Astrocyte of the spinal cord (primary cell): ENCODE measurements around the gene ADGRF1.

Experiments
- DNase-seq: peaks from one replicate; pipeline ENCODE4 v3.0.0; 2011; ENCODE audit warnings: low read depth, low spot score
- H3K4me3 ChIP-seq: 2 replicates; pipeline ENCODE4 v1.5.1; 2011; ENCODE audit warnings: low read depth, mild to moderate bottlenecking, low read length, moderate library complexity
- in situ Hi-C: cut with HindIII; loops from 2 replicates; pipeline ENCODE4 v1.10.0; 2017; ENCODE audit warnings: low sequenced_read_pairs
- TF ChIP-seq, protein P1 (sequence below): IDR thresholded peaks from 2 replicates; pipeline ENCODE4 v1.5.1; 2012; ENCODE audit warnings: low read depth, mild to moderate bottlenecking, low read length, inconsistent platforms

Gene ADGRF1

DNA sequence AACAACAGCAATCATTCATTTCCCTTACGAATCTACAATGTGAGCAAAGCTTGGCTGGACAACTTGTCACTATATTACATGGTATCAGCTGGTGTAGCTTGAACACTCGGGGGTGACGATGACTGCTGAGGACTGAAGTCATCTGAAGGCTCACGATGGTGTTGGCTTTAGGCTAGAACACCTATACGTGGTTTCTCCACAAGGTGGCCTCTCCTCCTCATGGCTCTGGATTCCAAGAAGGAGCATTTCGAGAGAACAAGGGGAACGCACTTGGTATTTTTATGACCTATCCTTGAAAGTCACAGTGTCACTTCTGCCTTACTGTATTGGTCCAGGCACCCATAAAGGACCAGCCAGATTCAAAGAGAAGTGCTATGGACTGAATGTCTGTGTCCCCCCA, 37.5 kb upstream of the ADGRF1 start:
- no peak overlapping the region for H3K4me3 ChIP-seq
- TF ChIP-seq, protein P1, sequence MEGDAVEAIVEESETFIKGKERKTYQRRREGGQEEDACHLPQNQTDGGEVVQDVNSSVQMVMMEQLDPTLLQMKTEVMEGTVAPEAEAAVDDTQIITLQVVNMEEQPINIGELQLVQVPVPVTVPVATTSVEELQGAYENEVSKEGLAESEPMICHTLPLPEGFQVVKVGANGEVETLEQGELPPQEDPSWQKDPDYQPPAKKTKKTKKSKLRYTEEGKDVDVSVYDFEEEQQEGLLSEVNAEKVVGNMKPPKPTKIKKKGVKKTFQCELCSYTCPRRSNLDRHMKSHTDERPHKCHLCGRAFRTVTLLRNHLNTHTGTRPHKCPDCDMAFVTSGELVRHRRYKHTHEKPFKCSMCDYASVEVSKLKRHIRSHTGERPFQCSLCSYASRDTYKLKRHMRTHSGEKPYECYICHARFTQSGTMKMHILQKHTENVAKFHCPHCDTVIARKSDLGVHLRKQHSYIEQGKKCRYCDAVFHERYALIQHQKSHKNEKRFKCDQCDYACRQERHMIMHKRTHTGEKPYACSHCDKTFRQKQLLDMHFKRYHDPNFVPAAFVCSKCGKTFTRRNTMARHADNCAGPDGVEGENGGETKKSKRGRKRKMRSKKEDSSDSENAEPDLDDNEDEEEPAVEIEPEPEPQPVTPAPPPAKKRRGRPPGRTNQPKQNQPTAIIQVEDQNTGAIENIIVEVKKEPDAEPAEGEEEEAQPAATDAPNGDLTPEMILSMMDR, result no peak
- DNase-seq, result no peak
- in situ Hi-C loops, result no loop called here

DNA sequence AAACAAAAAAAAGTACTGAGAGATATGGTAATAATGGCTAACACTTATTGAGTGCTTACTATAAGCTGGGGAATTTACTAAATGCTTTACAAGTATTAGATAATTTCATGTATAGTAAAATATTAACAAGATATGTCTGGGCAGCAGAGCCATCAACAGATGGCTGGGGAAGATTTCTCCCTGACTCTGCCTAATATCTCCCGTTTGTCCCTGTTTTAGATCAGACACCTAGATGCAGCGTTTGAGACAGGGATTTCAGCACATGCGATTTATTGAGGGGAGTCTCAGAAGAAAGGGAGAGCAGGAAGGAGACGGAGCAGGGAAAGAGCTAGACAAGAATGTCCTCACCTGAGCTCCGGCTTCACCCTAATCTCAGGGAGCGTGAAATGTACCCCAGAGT, 36.9 kb upstream of the ADGRF1 start:
- in situ Hi-C loops, result no loop called here
- H3K4me3 ChIP-seq, result no peak overlapping the region
- DNase-seq, result no peak
- TF ChIP-seq, protein P1, result no peak

DNA sequence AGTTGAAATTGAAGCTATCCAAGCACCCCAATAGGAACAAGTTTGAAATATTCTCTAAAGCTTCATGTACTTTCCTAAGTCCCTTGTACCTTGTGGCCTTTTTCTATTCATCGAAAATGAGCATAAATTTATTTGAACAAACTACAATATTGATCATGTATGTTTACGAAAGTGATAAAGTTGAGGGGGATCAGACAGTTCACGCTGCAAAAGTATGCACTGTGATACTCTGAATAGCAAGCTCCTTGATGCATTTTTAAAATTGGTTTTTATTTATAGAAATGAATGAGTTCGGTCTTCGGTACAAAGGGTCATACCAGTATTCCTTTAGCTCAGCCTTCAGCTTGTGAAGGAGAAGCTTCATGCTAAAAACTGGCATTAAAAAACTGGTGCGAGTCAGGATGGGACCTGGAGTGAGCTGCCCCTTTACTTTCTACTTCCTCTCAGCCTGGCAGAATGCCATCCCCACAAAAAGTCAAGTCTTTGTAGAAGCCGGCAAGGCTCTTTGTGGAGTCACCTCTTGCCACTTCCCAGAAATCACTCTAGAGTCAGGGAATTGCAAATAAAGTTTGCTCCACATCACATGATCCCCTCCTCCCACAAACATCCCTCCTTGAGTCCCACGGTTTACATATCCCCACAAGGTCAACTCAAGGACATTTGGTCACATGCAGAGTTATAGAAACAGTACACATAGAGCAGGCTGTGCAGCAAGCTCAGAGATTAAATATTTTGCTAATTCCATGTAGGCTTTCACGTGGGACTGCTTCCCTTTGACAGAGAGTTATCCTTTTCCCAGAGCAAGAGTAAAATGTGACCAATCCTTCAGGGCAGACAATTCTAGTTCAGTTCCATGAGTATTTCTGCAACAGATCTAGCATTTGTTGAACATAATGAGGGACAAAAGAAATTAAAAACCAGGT, 34.6 kb upstream of the ADGRF1 start:
- in situ Hi-C loops, result no loop called here
- peak; percentile 66 for DNase-seq
- H3K4me3 ChIP-seq, result no peak overlapping the region
- TF ChIP-seq, protein P1, result no peak

DNA sequence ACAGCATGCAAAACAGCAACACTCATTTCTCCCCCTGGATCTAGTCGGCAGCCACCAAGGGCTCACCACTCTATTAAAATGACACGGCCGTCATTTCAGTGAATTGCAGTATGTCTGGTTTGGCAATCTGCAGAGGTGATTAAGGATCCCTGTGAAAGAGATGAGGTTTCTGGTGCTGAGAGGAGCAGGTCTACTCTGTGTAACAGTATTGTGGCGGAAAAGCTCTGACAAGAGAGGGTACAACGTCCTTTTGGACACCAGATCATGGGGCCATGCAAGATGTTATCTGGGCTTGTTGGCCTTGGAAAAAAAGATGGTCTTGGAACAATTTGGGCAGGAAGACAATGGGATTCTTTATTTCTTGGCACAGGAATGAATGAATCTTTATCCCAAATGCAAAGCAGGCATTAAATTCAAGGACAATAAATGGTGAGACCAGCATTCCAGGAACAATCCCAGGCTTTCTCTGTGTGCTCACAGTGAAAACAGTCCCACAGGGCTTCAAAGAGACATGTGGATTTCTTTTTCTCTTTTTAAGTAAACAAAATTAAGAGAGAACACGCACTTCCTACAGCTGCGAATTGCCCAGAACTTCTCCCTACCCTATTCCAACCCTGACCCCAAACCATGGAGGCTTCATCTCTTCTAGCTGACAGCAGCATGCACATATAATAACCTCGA, 33.7 kb upstream of the ADGRF1 start:
- H3K4me3 ChIP-seq, result no peak overlapping the region
- TF ChIP-seq, protein P1, result no peak
- peak; percentile 45 for DNase-seq
- in situ Hi-C loops, result no loop called here

DNA sequence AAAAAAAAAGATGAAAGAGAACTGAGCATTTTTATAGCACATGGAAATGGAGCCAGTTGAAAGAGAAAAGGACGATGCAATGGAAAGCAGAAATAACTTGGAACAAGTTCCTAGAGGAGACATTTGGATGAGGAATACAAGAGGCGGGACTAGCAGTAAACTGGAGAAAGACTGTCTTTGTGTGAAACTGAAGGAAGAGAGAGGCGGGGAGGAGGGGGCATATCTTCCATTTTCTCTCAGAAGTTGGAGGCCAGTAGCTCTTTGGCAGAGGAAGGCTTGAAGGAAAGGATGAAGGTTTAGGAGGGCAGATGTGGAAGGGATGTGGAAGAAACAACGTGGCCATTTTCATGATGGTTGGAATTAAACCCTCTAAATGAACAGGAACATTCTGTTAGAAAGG, 33.0 kb upstream of the ADGRF1 start:
- no peak overlapping the region for H3K4me3 ChIP-seq
- TF ChIP-seq, protein P1, result no peak
- in situ Hi-C loops, result no loop called here
- no peak for DNase-seq

DNA sequence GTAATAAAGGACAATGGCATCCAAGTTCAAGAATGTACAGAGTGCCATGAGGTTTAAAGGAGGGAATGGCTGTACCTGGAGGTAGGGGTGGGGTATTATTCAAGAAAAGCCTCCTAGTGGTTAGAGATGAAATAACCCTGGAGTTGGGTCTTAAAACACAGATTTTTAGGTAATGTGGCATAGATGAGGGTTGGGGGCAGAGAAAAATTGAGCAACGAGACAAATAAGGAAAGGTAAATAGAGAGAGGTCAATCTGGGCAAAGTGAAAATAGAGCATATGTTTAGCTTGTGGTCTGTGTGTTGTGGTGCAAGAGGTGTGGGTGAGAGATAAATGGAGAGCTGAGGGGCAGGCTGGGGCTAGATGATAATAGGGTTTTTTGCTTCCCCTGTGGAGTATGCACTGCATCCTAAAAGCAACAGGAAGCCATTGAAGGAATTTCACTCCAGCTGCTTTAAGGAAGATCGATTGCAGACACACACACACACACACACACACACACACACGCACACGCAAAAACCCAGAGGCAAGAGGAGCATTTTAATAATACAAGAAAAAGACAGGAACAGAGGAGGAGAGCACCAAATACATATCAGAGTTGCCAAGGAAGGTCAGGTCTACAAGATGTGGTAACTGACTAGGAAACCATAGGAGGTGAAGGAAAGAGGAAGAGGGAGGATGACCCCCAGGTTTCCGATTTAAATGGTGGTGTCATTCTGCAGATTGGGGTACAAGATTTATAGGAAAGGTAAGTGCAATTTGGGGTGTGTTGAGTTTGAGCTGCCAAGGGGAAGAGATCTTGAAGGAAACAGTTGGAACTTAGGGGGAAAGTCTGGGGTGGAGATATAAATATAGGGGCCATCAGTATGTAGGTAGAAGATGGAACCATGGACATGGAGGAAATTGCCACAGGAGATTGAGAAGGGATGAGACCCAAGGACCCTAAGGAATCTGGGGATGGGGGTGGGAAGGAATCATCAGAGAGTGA, 31.3 kb upstream of the ADGRF1 start:
- in situ Hi-C loops, result no loop called here
- TF ChIP-seq, protein P1, result peak; percentile 29
- H3K4me3 ChIP-seq, result no peak overlapping the region
- no peak for DNase-seq
